ENCODE data around the gene MRPL49. TPM values are rescaled to one million over a fixed set of nuclear protein-coding genes. Genes with fewer than 3 reads are reported as not detected.

Gene MRPL49
- total and polyA plus RNA-seq, 2 of the 13 experiments (the other 11 are each of a cell fraction or from before 2014, with no cell fraction given) = 39.2 to 53.3 TPM

- TF ChIP-seq, protein P1, sequence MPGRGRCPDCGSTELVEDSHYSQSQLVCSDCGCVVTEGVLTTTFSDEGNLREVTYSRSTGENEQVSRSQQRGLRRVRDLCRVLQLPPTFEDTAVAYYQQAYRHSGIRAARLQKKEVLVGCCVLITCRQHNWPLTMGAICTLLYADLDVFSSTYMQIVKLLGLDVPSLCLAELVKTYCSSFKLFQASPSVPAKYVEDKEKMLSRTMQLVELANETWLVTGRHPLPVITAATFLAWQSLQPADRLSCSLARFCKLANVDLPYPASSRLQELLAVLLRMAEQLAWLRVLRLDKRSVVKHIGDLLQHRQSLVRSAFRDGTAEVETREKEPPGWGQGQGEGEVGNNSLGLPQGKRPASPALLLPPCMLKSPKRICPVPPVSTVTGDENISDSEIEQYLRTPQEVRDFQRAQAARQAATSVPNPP (CRISPR knock-in tag; IDR thresholded peaks at IDR 0.05) = 0 out of 2 replicates have a peak, but pooled peaks have one; percentile 44
- TF ChIP-seq ZNF746 (CRISPR knock-in tag; IDR thresholded peaks at IDR 0.05) = peak; percentile 37; the same call in 1 of the 2 replicates
- no peak for TF ChIP-seq ZNF367 (CRISPR knock-in tag; IDR thresholded peaks at IDR 0.05; ENCODE audit: borderline replicate concordance)
- TF ChIP-seq ZSCAN29 (CRISPR knock-in tag; conservative IDR thresholded peaks at IDR 0.05) = peak; percentile 50; the same call in 1 of the 2 replicates
- TF ChIP-seq, protein P2, sequence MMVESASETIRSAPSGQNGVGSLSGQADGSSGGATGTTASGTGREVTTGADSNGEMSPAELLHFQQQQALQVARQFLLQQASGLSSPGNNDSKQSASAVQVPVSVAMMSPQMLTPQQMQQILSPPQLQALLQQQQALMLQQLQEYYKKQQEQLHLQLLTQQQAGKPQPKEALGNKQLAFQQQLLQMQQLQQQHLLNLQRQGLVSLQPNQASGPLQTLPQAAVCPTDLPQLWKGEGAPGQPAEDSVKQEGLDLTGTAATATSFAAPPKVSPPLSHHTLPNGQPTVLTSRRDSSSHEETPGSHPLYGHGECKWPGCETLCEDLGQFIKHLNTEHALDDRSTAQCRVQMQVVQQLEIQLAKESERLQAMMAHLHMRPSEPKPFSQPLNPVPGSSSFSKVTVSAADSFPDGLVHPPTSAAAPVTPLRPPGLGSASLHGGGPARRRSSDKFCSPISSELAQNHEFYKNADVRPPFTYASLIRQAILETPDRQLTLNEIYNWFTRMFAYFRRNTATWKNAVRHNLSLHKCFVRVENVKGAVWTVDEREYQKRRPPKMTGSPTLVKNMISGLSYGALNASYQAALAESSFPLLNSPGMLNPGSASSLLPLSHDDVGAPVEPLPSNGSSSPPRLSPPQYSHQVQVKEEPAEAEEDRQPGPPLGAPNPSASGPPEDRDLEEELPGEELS (CRISPR knock-in tag; IDR thresholded peaks at IDR 0.05) = peak; percentile 41; the same call in 1 of the 2 replicates
- no peak for TF ChIP-seq ZNF235 (CRISPR knock-in tag; IDR thresholded peaks at IDR 0.05; ENCODE audit: borderline replicate concordance)
- peak; percentile 66 for TF ChIP-seq GATAD2A (CRISPR knock-in tag; IDR thresholded peaks at IDR 0.05)
- TF ChIP-seq, protein P3, sequence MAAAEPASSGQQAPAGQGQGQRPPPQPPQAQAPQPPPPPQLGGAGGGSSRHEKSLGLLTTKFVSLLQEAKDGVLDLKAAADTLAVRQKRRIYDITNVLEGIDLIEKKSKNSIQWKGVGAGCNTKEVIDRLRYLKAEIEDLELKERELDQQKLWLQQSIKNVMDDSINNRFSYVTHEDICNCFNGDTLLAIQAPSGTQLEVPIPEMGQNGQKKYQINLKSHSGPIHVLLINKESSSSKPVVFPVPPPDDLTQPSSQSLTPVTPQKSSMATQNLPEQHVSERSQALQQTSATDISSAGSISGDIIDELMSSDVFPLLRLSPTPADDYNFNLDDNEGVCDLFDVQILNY (CRISPR knock-in tag; conservative IDR thresholded peaks at IDR 0.05) = peak; percentile 100
- TF ChIP-seq, protein P4, sequence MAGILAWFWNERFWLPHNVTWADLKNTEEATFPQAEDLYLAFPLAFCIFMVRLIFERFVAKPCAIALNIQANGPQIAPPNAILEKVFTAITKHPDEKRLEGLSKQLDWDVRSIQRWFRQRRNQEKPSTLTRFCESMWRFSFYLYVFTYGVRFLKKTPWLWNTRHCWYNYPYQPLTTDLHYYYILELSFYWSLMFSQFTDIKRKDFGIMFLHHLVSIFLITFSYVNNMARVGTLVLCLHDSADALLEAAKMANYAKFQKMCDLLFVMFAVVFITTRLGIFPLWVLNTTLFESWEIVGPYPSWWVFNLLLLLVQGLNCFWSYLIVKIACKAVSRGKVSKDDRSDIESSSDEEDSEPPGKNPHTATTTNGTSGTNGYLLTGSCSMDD (CRISPR knock-in tag; IDR thresholded peaks at IDR 0.05) = no peak
- peak; percentile 58; the same call in 1 of the 2 replicates for TF ChIP-seq ZBTB34 (CRISPR knock-in tag; IDR thresholded peaks at IDR 0.05)
- TF ChIP-seq, protein P5, sequence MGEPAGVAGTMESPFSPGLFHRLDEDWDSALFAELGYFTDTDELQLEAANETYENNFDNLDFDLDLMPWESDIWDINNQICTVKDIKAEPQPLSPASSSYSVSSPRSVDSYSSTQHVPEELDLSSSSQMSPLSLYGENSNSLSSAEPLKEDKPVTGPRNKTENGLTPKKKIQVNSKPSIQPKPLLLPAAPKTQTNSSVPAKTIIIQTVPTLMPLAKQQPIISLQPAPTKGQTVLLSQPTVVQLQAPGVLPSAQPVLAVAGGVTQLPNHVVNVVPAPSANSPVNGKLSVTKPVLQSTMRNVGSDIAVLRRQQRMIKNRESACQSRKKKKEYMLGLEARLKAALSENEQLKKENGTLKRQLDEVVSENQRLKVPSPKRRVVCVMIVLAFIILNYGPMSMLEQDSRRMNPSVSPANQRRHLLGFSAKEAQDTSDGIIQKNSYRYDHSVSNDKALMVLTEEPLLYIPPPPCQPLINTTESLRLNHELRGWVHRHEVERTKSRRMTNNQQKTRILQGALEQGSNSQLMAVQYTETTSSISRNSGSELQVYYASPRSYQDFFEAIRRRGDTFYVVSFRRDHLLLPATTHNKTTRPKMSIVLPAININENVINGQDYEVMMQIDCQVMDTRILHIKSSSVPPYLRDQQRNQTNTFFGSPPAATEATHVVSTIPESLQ (CRISPR knock-in tag; conservative IDR thresholded peaks at IDR 0.05) = peak; percentile 36; the same call in 1 of the 2 replicates
- no peak for TF ChIP-seq ZNF256 (CRISPR knock-in tag; conservative IDR thresholded peaks at IDR 0.05)
- peak; percentile 94 for TF ChIP-seq GABPA (IDR thresholded peaks at IDR 0.05; ENCODE audit: low read depth, low read length)
- TF ChIP-seq GABPA (CRISPR knock-in tag; IDR thresholded peaks at IDR 0.05; ENCODE audit: low read depth) = peak; percentile 99
- peak; percentile 83 for TF ChIP-seq POGZ (CRISPR knock-in tag; IDR thresholded peaks at IDR 0.05)
- peak; percentile 63 for TF ChIP-seq ATF7 (IDR thresholded peaks at IDR 0.05)
- TF ChIP-seq ATF7 (CRISPR knock-in tag; IDR thresholded peaks at IDR 0.05) = no peak
- 0 out of 2 replicates have a peak, but pooled peaks have one; percentile 35 for TF ChIP-seq ZNF660 (CRISPR knock-in tag; IDR thresholded peaks at IDR 0.05; ENCODE audit: borderline replicate concordance, low read depth)
- TF ChIP-seq ZNF274 (CRISPR knock-in tag; IDR thresholded peaks at IDR 0.05) = 0 out of 2 replicates have a peak, but pooled peaks have one; percentile 47
Measured at GRCh38 chr11:65083834-65084597, 38.1 kb upstream of the MRPL49 start, which contains the start of the genes CDCA5 and ZFPL1 (continued).

Measured in HepG2 (cell line).